ENCODE data around the gene ARHGAP33.
"Not testable (repeated sequence)": the region's sequence is repeated elsewhere in the genome, so short reads cannot be mapped to it uniquely, and the experiment has no call there.

The ARHGAP33 gene

GRCh38 chr19:35792888-35793287 lies 17.5 kb downstream of the ARHGAP33 start:
- Histone ChIP-seq H3K27ac (no peak overlapping the region), H3K27me3 (replicated peaks) (peaks cover 12% of the 10 kb centered on the region), H3K4me3 (ENCODE audit: low read depth, low read length) (no peak overlapping the region), H3K36me3 (replicated peaks) (no peaks in the 10 kb centered on the region)
- in situ Hi-C loops (cut with HindIII; ENCODE audit: low pct_ligation_motif_present, low sequenced_read_pairs): no loop called here
- no peak for TF ChIP-seq CTCF (IDR thresholded peaks at IDR 0.05; ENCODE audit: low read depth, low read length, missing control alignments)
- no peak for DNase-seq

DNA sequence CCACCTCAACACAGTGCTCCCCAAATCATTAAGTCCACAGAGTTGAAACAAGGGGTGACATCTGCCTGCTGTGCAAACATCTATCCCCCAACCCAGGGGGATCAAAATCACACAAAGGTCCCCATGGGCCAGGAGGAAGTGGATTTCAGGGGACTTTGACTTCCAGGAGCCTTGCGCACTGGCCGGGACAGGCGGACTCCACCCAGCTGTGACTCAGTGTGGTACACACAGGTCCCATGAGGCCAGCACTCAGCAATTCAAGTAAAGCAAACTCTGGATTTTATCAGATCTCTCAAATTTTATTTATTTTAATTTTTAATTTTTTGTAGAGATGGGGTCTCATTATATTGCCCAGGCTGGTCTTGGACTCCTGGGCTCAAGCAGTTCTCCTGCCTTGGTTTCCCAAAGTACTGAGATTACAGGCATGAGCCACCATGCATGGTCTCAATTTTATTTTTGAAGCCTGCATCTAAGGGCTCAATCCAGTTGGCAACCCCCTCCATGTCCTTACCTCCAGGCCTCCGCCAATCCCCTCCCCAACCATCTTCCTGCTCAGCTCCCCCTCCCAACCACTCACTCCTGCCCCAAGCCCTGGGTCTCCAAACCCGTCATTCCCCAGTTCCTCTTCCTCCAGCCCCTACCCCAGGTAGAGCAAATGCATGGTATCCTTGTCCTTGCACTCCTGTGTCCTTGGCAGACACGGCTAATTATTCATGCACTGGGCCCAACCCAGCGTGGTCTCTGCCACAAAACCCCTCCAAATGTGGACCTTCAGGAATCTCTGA lies 18.2 kb downstream of the ARHGAP33 start:
- DNase-seq: peak; percentile 32
- in situ Hi-C loops (cut with HindIII; ENCODE audit: low pct_ligation_motif_present, low sequenced_read_pairs): no loop called here
- Histone ChIP-seq H3K27me3 (replicated peaks) (peaks cover 14% of the 10 kb centered on the region), H3K36me3 (replicated peaks) (no peaks in the 10 kb centered on the region), H3K27ac (no peak overlapping the region), H3K4me3 (ENCODE audit: low read depth, low read length) (no peak overlapping the region)
- no peak for TF ChIP-seq CTCF (IDR thresholded peaks at IDR 0.05; ENCODE audit: low read depth, low read length, missing control alignments)

GRCh38 chr19:35795564-35795963 lies 20.2 kb downstream of the ARHGAP33 start:
- in situ Hi-C loops (cut with HindIII; ENCODE audit: low pct_ligation_motif_present, low sequenced_read_pairs); H3K4me3 ChIP-seq (ENCODE audit: low read depth, low read length); H3K27ac ChIP-seq; H3K36me3 ChIP-seq (replicated peaks); DNase-seq: not testable (repeated sequence)
- peaks cover 14% of the 10 kb centered on the region for H3K27me3 ChIP-seq (replicated peaks)

- no peaks in the 10 kb centered on the region for H3K36me3 ChIP-seq (replicated peaks)
- no peak for DNase-seq
- peaks cover 14% of the 10 kb centered on the region for H3K27me3 ChIP-seq (replicated peaks)
- TF ChIP-seq CTCF (IDR thresholded peaks at IDR 0.05; ENCODE audit: low read depth, low read length, missing control alignments): no peak
- H3K4me3 ChIP-seq (ENCODE audit: low read depth, low read length): no peak overlapping the region
- in situ Hi-C loops (cut with HindIII; ENCODE audit: low pct_ligation_motif_present, low sequenced_read_pairs): no loop called here
- no peak overlapping the region for H3K27ac ChIP-seq
These were observed 21.5 kb downstream of the ARHGAP33 start for GRCh38 chr19:35796645-35797542.

- Histone ChIP-seq H3K27ac (no peak overlapping the region), H3K4me3 (ENCODE audit: low read depth, low read length) (no peak overlapping the region), H3K27me3 (replicated peaks) (peaks cover 14% of the 10 kb centered on the region), H3K36me3 (replicated peaks) (no peaks in the 10 kb centered on the region)
- no peak for TF ChIP-seq CTCF (IDR thresholded peaks at IDR 0.05; ENCODE audit: low read depth, low read length, missing control alignments)
- in situ Hi-C loops (cut with HindIII; ENCODE audit: low pct_ligation_motif_present, low sequenced_read_pairs): no loop called here
- DNase-seq: no peak
These were observed 22.3 kb downstream of the ARHGAP33 start for GRCh38 chr19:35797663-35798062.

GRCh38 chr19:35801828-35802227 lies 26.5 kb downstream of the ARHGAP33 start:
- Histone ChIP-seq H3K4me3 (ENCODE audit: low read depth, low read length) (no peak overlapping the region), H3K27ac (no peak overlapping the region), H3K27me3 (replicated peaks) (peaks cover 10% of the 10 kb centered on the region), H3K36me3 (replicated peaks) (no peaks in the 10 kb centered on the region)
- DNase-seq: no peak
- no peak for TF ChIP-seq CTCF (IDR thresholded peaks at IDR 0.05; ENCODE audit: low read depth, low read length, missing control alignments)
- in situ Hi-C loops (cut with HindIII; ENCODE audit: low pct_ligation_motif_present, low sequenced_read_pairs): no loop called here
